Transverse colon (tissue), 4 donors: ENCODE results near the gene ETV6.

Experiments used
- POLR2A ChIP-seq: fragments of 450-650 bp; IDR thresholded peaks from one replicate; pipeline ENCODE4 v1.6.1; 2016; ENCODE audit warnings: antibody characterized with exemption, mild to moderate bottlenecking, moderate library complexity
- POLR2AphosphoS5 ChIP-seq, 3 donors: sonication (generic); formaldehyde crosslinking; IDR thresholded peaks; one replicate each; pipeline ENCODE4 v1.6.1; 2016; ENCODE audit warnings: antibody characterized with exemption in 3 of 3
- TF ChIP-seq, protein P1 (sequence below), 5 experiments: fragments of 200-600 bp in 3 of 5; fragments of 450-650 bp in 2 of 5; sonication (generic) in 3 of 5; IDR thresholded peaks; 1 replicate in 2 of 5; 2 replicates in 3 of 5; pipeline ENCODE4 v1.5.1; 2016 to 2017; ENCODE audit warnings: antibody characterized with exemption in 5 of 5, inconsistent platforms in 3 of 5, mild to moderate bottlenecking in 2 of 5, moderate library complexity in 1 of 5

DNA sequence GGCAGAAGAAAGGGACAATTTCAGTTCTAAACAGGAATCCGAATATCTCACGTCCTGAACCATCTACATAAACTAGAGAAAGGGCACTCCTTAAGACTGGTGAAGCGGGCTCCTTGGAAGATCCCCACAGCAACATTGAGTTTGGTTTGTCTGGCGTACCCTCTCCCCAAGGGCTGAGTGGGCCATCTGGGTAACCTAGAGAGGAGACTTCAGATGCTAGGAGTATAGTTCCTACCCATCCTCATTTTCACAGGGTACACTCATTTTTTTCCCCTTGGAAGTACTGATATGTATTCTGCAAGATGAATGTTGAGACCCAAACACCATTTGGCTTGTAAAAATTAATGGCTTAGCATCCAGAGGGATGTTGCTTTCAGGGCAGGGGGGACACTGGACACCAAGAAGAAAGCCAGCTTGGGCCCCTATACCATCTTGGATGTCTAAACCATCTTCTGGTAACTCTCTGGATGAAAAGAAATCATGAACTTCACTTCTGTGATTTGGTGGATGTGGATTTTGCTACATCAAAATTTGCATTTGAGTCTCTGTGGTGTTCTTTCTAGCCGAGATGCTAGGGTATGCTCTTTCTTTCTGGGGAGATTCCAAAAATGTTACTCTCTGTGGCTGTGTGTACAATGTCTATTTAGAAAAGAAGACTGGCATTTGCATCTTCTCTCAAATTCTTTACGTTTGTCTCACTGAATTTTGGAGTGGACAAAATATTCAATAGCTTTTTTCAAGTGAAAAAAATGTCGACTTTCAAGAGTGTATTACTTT, 97.7 kb downstream of the ETV6 start:
- TF ChIP-seq POLR2AphosphoS5 (IDR thresholded peaks at IDR 0.05), result no peak
- TF ChIP-seq, protein P1, sequence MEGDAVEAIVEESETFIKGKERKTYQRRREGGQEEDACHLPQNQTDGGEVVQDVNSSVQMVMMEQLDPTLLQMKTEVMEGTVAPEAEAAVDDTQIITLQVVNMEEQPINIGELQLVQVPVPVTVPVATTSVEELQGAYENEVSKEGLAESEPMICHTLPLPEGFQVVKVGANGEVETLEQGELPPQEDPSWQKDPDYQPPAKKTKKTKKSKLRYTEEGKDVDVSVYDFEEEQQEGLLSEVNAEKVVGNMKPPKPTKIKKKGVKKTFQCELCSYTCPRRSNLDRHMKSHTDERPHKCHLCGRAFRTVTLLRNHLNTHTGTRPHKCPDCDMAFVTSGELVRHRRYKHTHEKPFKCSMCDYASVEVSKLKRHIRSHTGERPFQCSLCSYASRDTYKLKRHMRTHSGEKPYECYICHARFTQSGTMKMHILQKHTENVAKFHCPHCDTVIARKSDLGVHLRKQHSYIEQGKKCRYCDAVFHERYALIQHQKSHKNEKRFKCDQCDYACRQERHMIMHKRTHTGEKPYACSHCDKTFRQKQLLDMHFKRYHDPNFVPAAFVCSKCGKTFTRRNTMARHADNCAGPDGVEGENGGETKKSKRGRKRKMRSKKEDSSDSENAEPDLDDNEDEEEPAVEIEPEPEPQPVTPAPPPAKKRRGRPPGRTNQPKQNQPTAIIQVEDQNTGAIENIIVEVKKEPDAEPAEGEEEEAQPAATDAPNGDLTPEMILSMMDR (IDR thresholded peaks at IDR 0.05), result no peak
- TF ChIP-seq POLR2A, result no peak
